ENCODE data around the gene OSBPL1A.

Gene OSBPL1A

DNA sequence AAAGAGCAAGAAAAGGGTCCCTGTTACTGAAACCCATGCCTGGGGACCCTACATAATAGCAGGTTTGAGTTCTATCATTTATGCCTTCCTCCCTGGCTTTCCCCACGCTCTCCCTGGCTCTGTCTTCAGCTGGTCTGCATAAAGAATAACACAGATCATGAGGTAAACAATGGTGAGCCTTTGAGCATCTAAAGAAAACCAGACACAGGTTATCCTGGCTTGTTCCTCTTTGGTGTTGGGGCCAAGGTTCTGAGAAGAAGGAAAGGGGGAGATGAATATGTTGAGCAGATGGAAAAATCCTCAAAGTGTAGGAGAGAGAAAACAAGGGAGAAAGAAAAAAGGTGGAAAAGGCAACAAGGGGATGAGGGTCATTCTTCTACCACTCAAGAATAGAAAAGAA is 131.5 kb downstream of the OSBPL1A start:
- no peak overlapping the region for H3K4me3 ChIP-seq (ENCODE audit: low read depth, low read length)
- H3K27ac ChIP-seq, result no peak overlapping the region
- H3K9me3 ChIP-seq (ENCODE audit: severe bottlenecking), result no peaks in the 10 kb centered on the region
- no peaks in the 10 kb centered on the region for H3K36me3 ChIP-seq
- TF ChIP-seq, protein P1, sequence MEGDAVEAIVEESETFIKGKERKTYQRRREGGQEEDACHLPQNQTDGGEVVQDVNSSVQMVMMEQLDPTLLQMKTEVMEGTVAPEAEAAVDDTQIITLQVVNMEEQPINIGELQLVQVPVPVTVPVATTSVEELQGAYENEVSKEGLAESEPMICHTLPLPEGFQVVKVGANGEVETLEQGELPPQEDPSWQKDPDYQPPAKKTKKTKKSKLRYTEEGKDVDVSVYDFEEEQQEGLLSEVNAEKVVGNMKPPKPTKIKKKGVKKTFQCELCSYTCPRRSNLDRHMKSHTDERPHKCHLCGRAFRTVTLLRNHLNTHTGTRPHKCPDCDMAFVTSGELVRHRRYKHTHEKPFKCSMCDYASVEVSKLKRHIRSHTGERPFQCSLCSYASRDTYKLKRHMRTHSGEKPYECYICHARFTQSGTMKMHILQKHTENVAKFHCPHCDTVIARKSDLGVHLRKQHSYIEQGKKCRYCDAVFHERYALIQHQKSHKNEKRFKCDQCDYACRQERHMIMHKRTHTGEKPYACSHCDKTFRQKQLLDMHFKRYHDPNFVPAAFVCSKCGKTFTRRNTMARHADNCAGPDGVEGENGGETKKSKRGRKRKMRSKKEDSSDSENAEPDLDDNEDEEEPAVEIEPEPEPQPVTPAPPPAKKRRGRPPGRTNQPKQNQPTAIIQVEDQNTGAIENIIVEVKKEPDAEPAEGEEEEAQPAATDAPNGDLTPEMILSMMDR (IDR thresholded peaks at IDR 0.05; ENCODE audit: low read depth, low read length), result no peak
- H3K27me3 ChIP-seq (ENCODE audit: insufficient read depth, low read depth, severe bottlenecking), result peaks cover 10% of the 10 kb centered on the region
- no peak for DNase-seq

- no peak overlapping the region for H3K4me3 ChIP-seq (ENCODE audit: low read depth, low read length)
- TF ChIP-seq, protein P1 (IDR thresholded peaks at IDR 0.05; ENCODE audit: low read depth, low read length), result no peak
- no peak for DNase-seq
- no peaks in the 10 kb centered on the region for H3K9me3 ChIP-seq (ENCODE audit: severe bottlenecking)
- no peaks in the 10 kb centered on the region for H3K36me3 ChIP-seq
- H3K27ac ChIP-seq, result no peak overlapping the region
- peaks cover 5% of the 10 kb centered on the region for H3K27me3 ChIP-seq (ENCODE audit: insufficient read depth, low read depth, severe bottlenecking)
Measured at GRCh38 chr18:24265502-24266064, 132.0 kb downstream of the OSBPL1A start.

DNA sequence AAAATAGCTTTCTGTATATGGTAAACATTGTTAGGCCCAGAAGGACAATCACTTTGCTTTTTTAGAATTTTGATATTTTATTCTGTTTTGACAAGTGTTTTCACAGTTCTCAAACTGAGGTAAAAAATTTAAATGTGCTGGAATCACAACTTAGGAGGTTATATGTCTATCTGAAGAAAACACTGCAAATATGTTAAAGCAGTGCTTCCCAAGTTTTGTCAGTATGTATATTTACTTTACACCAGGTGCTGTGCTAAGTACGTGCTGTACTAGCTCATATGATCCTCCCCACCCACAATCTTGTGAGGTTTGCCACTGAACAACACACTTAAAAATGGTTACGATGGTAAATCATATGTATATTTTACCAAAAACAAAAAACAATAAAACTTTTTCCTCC is 134.6 kb downstream of the OSBPL1A start:
- no peak overlapping the region for H3K27ac ChIP-seq
- no peak for DNase-seq
- H3K27me3 ChIP-seq (ENCODE audit: insufficient read depth, low read depth, severe bottlenecking), result no peaks in the 10 kb centered on the region
- H3K9me3 ChIP-seq (ENCODE audit: severe bottlenecking), result no peaks in the 10 kb centered on the region
- TF ChIP-seq, protein P1 (IDR thresholded peaks at IDR 0.05; ENCODE audit: low read depth, low read length), result no peak
- no peaks in the 10 kb centered on the region for H3K36me3 ChIP-seq
- H3K4me3 ChIP-seq (ENCODE audit: low read depth, low read length), result no peak overlapping the region

- DNase-seq, result no peak
- H3K4me3 ChIP-seq (ENCODE audit: low read depth, low read length), result no peak overlapping the region
- no peaks in the 10 kb centered on the region for H3K9me3 ChIP-seq (ENCODE audit: severe bottlenecking)
- H3K27me3 ChIP-seq (ENCODE audit: insufficient read depth, low read depth, severe bottlenecking), result no peaks in the 10 kb centered on the region
- no peak overlapping the region for H3K27ac ChIP-seq
- TF ChIP-seq, protein P1 (IDR thresholded peaks at IDR 0.05; ENCODE audit: low read depth, low read length), result no peak
- H3K36me3 ChIP-seq, result no peaks in the 10 kb centered on the region
Measured at GRCh38 chr18:24262087-24262486, 135.5 kb downstream of the OSBPL1A start.

DNA sequence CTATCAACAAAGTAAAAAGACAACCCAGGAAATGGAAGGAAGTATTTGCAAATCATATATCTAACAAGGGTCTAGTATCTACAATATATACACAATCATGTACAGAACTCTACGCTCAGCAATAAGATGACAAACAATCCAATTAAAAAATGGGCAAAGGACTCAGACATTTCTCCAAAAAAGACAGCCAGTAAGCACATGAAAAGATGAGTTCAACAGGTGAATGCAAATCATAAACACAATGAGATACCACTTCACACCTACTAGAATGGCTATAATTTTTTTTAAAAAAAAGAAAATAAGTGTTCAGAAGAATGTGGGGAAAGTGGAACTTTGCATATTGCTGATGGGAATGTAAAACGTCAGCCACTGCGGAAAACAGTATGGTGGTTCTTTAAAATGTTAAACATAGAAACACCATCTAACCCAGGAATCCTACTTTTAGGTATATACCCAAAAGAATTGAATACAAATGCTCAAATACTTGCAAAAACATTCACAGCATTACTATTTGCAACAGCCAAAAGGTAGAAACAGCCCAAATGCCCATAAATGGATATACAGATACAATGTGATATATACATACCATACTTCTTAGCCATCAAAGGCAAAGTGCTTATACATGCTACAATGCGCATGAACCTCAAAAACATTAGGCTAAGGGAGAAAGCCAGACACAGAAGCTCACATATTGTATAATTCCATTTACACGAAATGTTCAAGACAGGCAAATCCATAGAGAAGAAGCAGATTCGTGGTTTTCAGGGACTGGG is 137.6 kb downstream of the OSBPL1A start:
- Histone ChIP-seq H3K36me3 (no peaks in the 10 kb centered on the region), H3K27ac (no peak overlapping the region), H3K4me3 (ENCODE audit: low read depth, low read length) (no peak overlapping the region), H3K27me3 (ENCODE audit: insufficient read depth, low read depth, severe bottlenecking) (no peaks in the 10 kb centered on the region), H3K9me3 (ENCODE audit: severe bottlenecking) (no peaks in the 10 kb centered on the region)
- DNase-seq, result no peak
- TF ChIP-seq, protein P1 (IDR thresholded peaks at IDR 0.05; ENCODE audit: low read depth, low read length), result no peak
